ENCODE data around the gene POLR3H. TPM values are rescaled to one million over a fixed set of nuclear protein-coding genes. Genes with fewer than 3 reads are reported as not detected.

The POLR3H gene
- total and polyA plus RNA-seq, 10 of the 15 experiments (the other 5 are each of a cell fraction or from before 2014, with no cell fraction given): 3.5 to 62.7 (median 24.6) TPM

GRCh38 chr22:41507330-41508063, 36.8 kb downstream of the POLR3H start:
- no peak for DNase-seq (ENCODE audit: low read depth, low spot score)
- no peak overlapping the region for H2AFZ ChIP-seq (ENCODE audit: control insufficient read depth, low read depth, low read length)
- TF ChIP-seq MEF2B (IDR thresholded peaks at IDR 0.05; ENCODE audit: partially characterized antibody, poor library complexity, severe bottlenecking) (no peak), EGR1 (IDR thresholded peaks at IDR 0.05; ENCODE audit: borderline replicate concordance in 1 of 2, low read depth in 2 of 2, low read length in 2 of 2) (no peak), ESRRA (IDR thresholded peaks at IDR 0.05; ENCODE audit: low read length) (no peak), POLR2AphosphoS5 (IDR thresholded peaks at IDR 0.05; ENCODE audit: low read length) (no peak), NR2C1 (IDR thresholded peaks at IDR 0.05) (no peak)
- H3K27ac ChIP-seq (ENCODE audit: control insufficient read depth, insufficient read depth): no peak overlapping the region
- H3K36me3 ChIP-seq (ENCODE audit: control insufficient read depth in 2 of 2, insufficient read depth in 2 of 2, low read length in 1 of 2): peaks cover 15 to 37% of the 10 kb centered on the region in 2 experiments
- H3K9ac ChIP-seq (ENCODE audit: control insufficient read depth, insufficient read depth, low read length): no peak overlapping the region
- ChIA-PET CTCF (interaction anchor here (1.3 to 2.0 kb wide), 3 partner anchors 10 to 105 kb away, joined by 3 to 9 read pairs (median 3); no protein-coding TSS in a partner anchor), POLR2A (interaction anchor here (0.6 kb wide), 1 partner anchor 99 kb away, joined by 6 read pairs; no protein-coding TSS in a partner anchor), RAD21 (ENCODE audit: unreplicated experiment) (interaction anchor here (1.4 kb wide), 1 partner anchor 105 kb away, joined by 5 read pairs; no protein-coding TSS in a partner anchor), SMC1A (ENCODE audit: uncharacterized antibody, unreplicated experiment) (no interaction called here)
- 95% methylated on average over 23 of the region's 23 CpGs for WGBS (ENCODE audit: insufficient coverage, insufficient replicate concordance, low lambda C conversion rate, missing lambda C conversion rate)
- in situ Hi-C loops (cut with MboI): no loop called here
- H3K4me2 ChIP-seq (ENCODE audit: control insufficient read depth, insufficient read depth): no peak overlapping the region
- no peaks in the 10 kb centered on the region for H4K20me1 ChIP-seq (ENCODE audit: control insufficient read depth, insufficient read depth)
- H3K9me3 ChIP-seq (replicated peaks; ENCODE audit: control insufficient read depth, insufficient read depth, low read length): no peaks in the 10 kb centered on the region
- ATAC-seq: no peak
- no peaks in the 10 kb centered on the region for H3K27me3 ChIP-seq (replicated peaks in 1 of 2; ENCODE audit: control insufficient read depth in 2 of 2, insufficient read depth in 2 of 2, low read length in 1 of 2)
- no TSS peak for BruUV-seq (replicated peaks)
- H3K4me3 ChIP-seq: no peak overlapping the region
- intact Hi-C loops (cut with micrococcal nuclease; ENCODE audit: unreplicated experiment): no loop called here
- H3K79me2 ChIP-seq (ENCODE audit: control insufficient read depth, insufficient read depth, low read length): no peaks in the 10 kb centered on the region
- no peak for FAIRE-seq
- no peaks in the 10 kb centered on the region for H3K4me1 ChIP-seq (ENCODE audit: control insufficient read depth, insufficient read depth, low read length)

All from GM12878 (cell line).